H9 (cell line): ENCODE data around the gene AFG1L. TPM values are rescaled to one million over a fixed set of nuclear protein-coding genes. Genes with fewer than 3 reads are reported as not detected.

ENCODE experiments used
- DNase-seq: peaks from one replicate; pipeline ENCODE4 v3.0.0-alpha.2; 2017
- H2AFZ ChIP-seq: one replicate; pipeline ENCODE4 v1.6.1; 2013; ENCODE audit warnings: mild to moderate bottlenecking, low read length, control low read depth, moderate library complexity
- H2AK5ac ChIP-seq: 2 replicates; pipeline ENCODE4 v1.6.1; 2013; ENCODE audit warnings: low read length, control low read depth, mixed read lengths; ENCODE audit not compliant: insufficient read length
- H2BK120ac ChIP-seq: one replicate; pipeline ENCODE4 v1.6.1; 2013; ENCODE audit warnings: low read depth, mild to moderate bottlenecking, low read length, control low read depth, inconsistent platforms; ENCODE audit not compliant: poor library complexity, severe bottlenecking
- H2BK12ac ChIP-seq: 2 replicates; pipeline ENCODE4 v1.6.1; 2013; ENCODE audit warnings: low read length, control low read depth, mixed read lengths, low read depth; ENCODE audit not compliant: insufficient read length
- H2BK15ac ChIP-seq: 2 replicates; pipeline ENCODE4 v1.6.1; 2013; ENCODE audit warnings: low read depth, low read length, control low read depth
- H2BK20ac ChIP-seq: one replicate; pipeline ENCODE4 v1.6.1; 2013; ENCODE audit warnings: low read depth, mild to moderate bottlenecking, low read length, control low read depth, inconsistent platforms; ENCODE audit not compliant: poor library complexity, severe bottlenecking
- H2BK5ac ChIP-seq: 2 replicates; pipeline ENCODE4 v1.6.1; 2013; ENCODE audit warnings: low read length, control low read depth, mixed read lengths; ENCODE audit not compliant: insufficient read length
- H3K14ac ChIP-seq: 2 replicates; pipeline ENCODE4 v1.6.1; 2013; ENCODE audit warnings: low read length, control low read depth; ENCODE audit not compliant: insufficient read depth
- H3K18ac ChIP-seq: 2 replicates; pipeline ENCODE4 v1.6.1; 2013; ENCODE audit warnings: low read depth, mild to moderate bottlenecking, mixed read lengths, low read length, control low read depth; ENCODE audit not compliant: insufficient read length
- H3K23ac ChIP-seq: 2 replicates; pipeline ENCODE4 v1.6.1; 2013; ENCODE audit warnings: low read length, control low read depth, mixed read lengths, low read depth; ENCODE audit not compliant: insufficient read length
- H3K23me2 ChIP-seq: 2 replicates; pipeline ENCODE4 v1.6.1; 2013; ENCODE audit warnings: low read depth, mild to moderate bottlenecking, mixed read lengths, low read length, control low read depth; ENCODE audit not compliant: insufficient read length, poor library complexity, severe bottlenecking
- H3K27ac ChIP-seq: 2 replicates; pipeline ENCODE4 v1.5.1; 2013; ENCODE audit warnings: low read length, control low read depth, mixed read lengths, low read depth; ENCODE audit not compliant: insufficient read length
- H3K27me3 ChIP-seq: 2 replicates; pipeline ENCODE4 v1.6.1; 2013; ENCODE audit warnings: low read length, control low read depth, inconsistent platforms; ENCODE audit not compliant: insufficient read depth
- H3K4ac ChIP-seq: 2 replicates; pipeline ENCODE4 v1.6.1; 2013; ENCODE audit warnings: low read depth, mild to moderate bottlenecking, control low read depth, inconsistent platforms, low read length, moderate library complexity
- H3K4me1 ChIP-seq: 2 replicates; pipeline ENCODE4 v1.6.1; 2013; ENCODE audit warnings: low read length, control low read depth, inconsistent platforms; ENCODE audit not compliant: insufficient read depth
- H3K4me2 ChIP-seq: 2 replicates; pipeline ENCODE4 v1.6.1; 2013; ENCODE audit warnings: low read length, control low read depth, mixed read lengths; ENCODE audit not compliant: insufficient read length, insufficient read depth
- H3K56ac ChIP-seq: 2 replicates; pipeline ENCODE4 v1.6.1; 2013; ENCODE audit warnings: low read depth, mild to moderate bottlenecking, mixed read lengths, low read length, control low read depth; ENCODE audit not compliant: insufficient read length
- H3K79me1 ChIP-seq: 2 replicates; pipeline ENCODE4 v1.6.1; 2013; ENCODE audit warnings: low read depth, mild to moderate bottlenecking, moderate library complexity, low read length, control low read depth, inconsistent platforms; ENCODE audit not compliant: insufficient read depth, poor library complexity, severe bottlenecking
- H3K79me2 ChIP-seq: 2 replicates; pipeline ENCODE4 v1.6.1; 2013; ENCODE audit warnings: low read length, control low read depth, inconsistent platforms; ENCODE audit not compliant: insufficient read depth
- H3K9ac ChIP-seq: 2 replicates; pipeline ENCODE4 v1.6.1; 2013; ENCODE audit warnings: low read length, control low read depth, mixed read lengths; ENCODE audit not compliant: insufficient read length; ENCODE audit errors: extremely low read depth
- H3K9me3 ChIP-seq: one replicate; pipeline ENCODE4 v1.6.1; 2013; ENCODE audit warnings: low read depth, low read length, inconsistent platforms; ENCODE audit not compliant: control insufficient read depth
- H3T11ph ChIP-seq: one replicate; pipeline ENCODE4 v1.6.1; 2013; ENCODE audit warnings: mild to moderate bottlenecking, low read length, control low read depth, inconsistent platforms
- H4K20me1 ChIP-seq: one replicate; pipeline ENCODE4 v1.6.1; 2013; ENCODE audit not compliant: control insufficient read depth, insufficient read length, insufficient read depth
- H4K5ac ChIP-seq: 2 replicates; pipeline ENCODE4 v1.6.1; 2013; ENCODE audit warnings: low read depth, mild to moderate bottlenecking, mixed read lengths, low read length, control low read depth; ENCODE audit not compliant: insufficient read length
- H4K8ac ChIP-seq: replicated peaks from 2 replicates; pipeline ENCODE4 v1.6.1; 2013; ENCODE audit warnings: low read length, control low read depth, mixed read lengths, low read depth; ENCODE audit not compliant: insufficient read length
- H4K91ac ChIP-seq: 2 replicates; pipeline ENCODE4 v1.6.1; 2013; ENCODE audit warnings: low read depth, mild to moderate bottlenecking, moderate library complexity, mixed read lengths, low read length, control low read depth; ENCODE audit not compliant: insufficient read length
- H3K27ac Mint-ChIP-seq, 3 experiments: 2 replicates in 2 of 3; 3 replicates in 1 of 3; pipeline ENCODE4 v1.8.0; 2020 to 2021; ENCODE audit warnings: mixed read lengths in 3 of 3, mild to moderate bottlenecking in 1 of 3, moderate library complexity in 1 of 3
- H3K27me3 Mint-ChIP-seq: 2 replicates; pipeline ENCODE4 v1.8.0; 2021; ENCODE audit warnings: low read depth, mild to moderate bottlenecking, moderate library complexity, mixed read lengths
- H3K36me3 Mint-ChIP-seq, 3 experiments: 2 replicates in 2 of 3; 3 replicates in 1 of 3; pipeline ENCODE4 v1.8.0; 2020 to 2021; ENCODE audit warnings: low read depth in 3 of 3, mixed read lengths in 3 of 3; ENCODE audit not compliant: insufficient read depth in 1 of 3
- H3K4me1 Mint-ChIP-seq, 2 experiments: 2 replicates each; pipeline ENCODE4 v1.8.0; 2020; ENCODE audit warnings: mixed read lengths in 2 of 2
- H3K4me3 Mint-ChIP-seq, 2 experiments: 2 replicates in 1 of 2; 3 replicates in 1 of 2; pipeline ENCODE4 v1.8.0; 2020 to 2021; ENCODE audit warnings: mild to moderate bottlenecking in 2 of 2, mixed read lengths in 2 of 2, moderate library complexity in 1 of 2
- H3K9me3 Mint-ChIP-seq, 2 experiments: 2 replicates in 1 of 2; 3 replicates in 1 of 2; pipeline ENCODE4 v1.8.0; 2020; ENCODE audit warnings: mild to moderate bottlenecking in 2 of 2, mixed read lengths in 2 of 2, moderate library complexity in 1 of 2
- CTCF ChIP-seq: fragments of 200-600 bp; sonication (generic); conservative IDR thresholded peaks from 3 replicates; pipeline ENCODE4 v1.8.0; 2021; ENCODE audit warnings: antibody characterized with exemption, mild to moderate bottlenecking
- WGBS: extraction: QIAGEN DNeasy Blood & Tissue Kit; methylation state at CpG from one replicate; pipeline ENCODE4 v1.1.7; 2013; ENCODE audit warnings: missing lambda C conversion rate, low lambda C conversion rate, mixed read lengths; ENCODE audit not compliant: insufficient read length; ENCODE audit errors: extremely low coverage; 5-methylcytosine and 5-hydroxymethylcytosine counted together
- total RNA-seq: library from RNA; stranded (reverse); gene quantifications from 2 replicates; pipeline ENCODE4 v1.2.1, GENCODE V29; 2021

The AFG1L gene
- total RNA-seq, 1 experiment from 2014 or later = 4.7 TPM

GRCh38 chr6:108277831-108278230 lies 17.0 kb upstream of the AFG1L start:
- Histone ChIP-seq H4K91ac (no peak overlapping the region), H3K23me2 (no peaks in the 10 kb centered on the region), H4K20me1 (no peaks in the 10 kb centered on the region), H2BK5ac (no peak overlapping the region), H4K5ac (no peak overlapping the region), H3K79me1 (no peaks in the 10 kb centered on the region), H3K9me3 (no peaks in the 10 kb centered on the region), H2AFZ (no peak overlapping the region), H2BK120ac (no peak overlapping the region), H3K14ac (no peak overlapping the region), H4K8ac (no peak overlapping the region), H3K27ac (no peak overlapping the region), H3K18ac (no peak overlapping the region), H3K4me2 (no peak overlapping the region), H3K9ac (no peak overlapping the region), H3K27me3 (no peaks in the 10 kb centered on the region), H2BK20ac (no peak overlapping the region), H3K23ac (no peak overlapping the region), H3K79me2 (no peaks in the 10 kb centered on the region), H2BK12ac (no peak overlapping the region), H3K4ac (no peak overlapping the region), H2BK15ac (no peak overlapping the region), H2AK5ac (no peak overlapping the region), H3T11ph (no peak overlapping the region), H3K56ac (no peak overlapping the region), H3K4me1 (no peaks in the 10 kb centered on the region)
- Mint-ChIP-seq H3K27ac (no peak overlapping the region), H3K36me3 (no peaks in the 10 kb centered on the region), H3K4me3 (no peak overlapping the region), H3K27me3 (peaks cover 2% of the 10 kb centered on the region; the same call in 1 of the 2 replicates), H3K4me1 (peaks cover 24 to 25% of the 10 kb centered on the region in 2 experiments), H3K9me3 (no peaks in the 10 kb centered on the region)
- no peak for TF ChIP-seq CTCF
- no peak for DNase-seq
- no CpG with 5 or more reads among the region's 4 CpGs for WGBS
